ENCODE results near the gene HACL1. TPM values are rescaled to one million over a fixed set of nuclear protein-coding genes. Genes with fewer than 3 reads are reported as not detected.
A peak's percentile ranks its signal among the peaks of the same experiment; 100 is the strongest.

HACL1 gene
- polyA plus RNA-seq, 1 of the 3 experiments (the other 2 are of a cell fraction): 15.1 TPM

GRCh38 chr3:15581471-15582394 is 19.6 kb downstream of the HACL1 start:
- POLR2A ChIA-PET: no interaction called here
- DNase-seq: no peak

GRCh38 chr3:15579051-15579450 is 22.3 kb downstream of the HACL1 start:
- Histone ChIP-seq H3K4me3 (ENCODE audit: low read depth in 2 of 2, low read length in 1 of 2) (no peak overlapping the region), H3K4me1 (ENCODE audit: control insufficient read depth in 1 of 2, insufficient read depth in 2 of 2, low read depth in 1 of 2, low read length in 1 of 2) (peaks cover 2 to 11% of the 10 kb centered on the region in 2 experiments; a peak in 3 of 4 replicates), H3K4me2 (peak overlapping the region; percentile 16; the same call in 1 of the 2 replicates), H3K79me2 (ENCODE audit: insufficient read depth) (no peaks in the 10 kb centered on the region), H3K9me2 (no peaks in the 10 kb centered on the region), H4K20me1 (ENCODE audit: insufficient read depth) (no peaks in the 10 kb centered on the region), H3F3A (replicated peaks; ENCODE audit: insufficient read depth) (peaks cover 28% of the 10 kb centered on the region), H2AFZ (ENCODE audit: low read depth) (no peak overlapping the region), H3K27me3 (ENCODE audit: insufficient read depth) (no peaks in the 10 kb centered on the region), H3K9me3 (no peaks in the 10 kb centered on the region), H3K27ac (ENCODE audit: low read depth in 2 of 2, low read length in 1 of 2) (peak overlapping the region in 1 of 2 experiments; percentile 57; a peak in 2 of 4 replicates), H3K36me3 (replicated peaks in 1 of 2; ENCODE audit: control insufficient read depth in 1 of 2, insufficient read depth in 2 of 2, low read length in 1 of 2) (peaks cover 41 to 45% of the 10 kb centered on the region in 2 experiments), H3K9ac (no peak overlapping the region)
- no peak for DNase-seq
- TF ChIP-seq ELF1 (IDR thresholded peaks at IDR 0.05): no peak
- TF ChIP-seq MEF2A (IDR thresholded peaks at IDR 0.05; ENCODE audit: borderline replicate concordance, low read depth): no peak
- TF ChIP-seq TEAD4 (IDR thresholded peaks at IDR 0.05; ENCODE audit: borderline replicate concordance, insufficient read depth): no peak
- no peak for TF ChIP-seq FOXM1 (IDR thresholded peaks at IDR 0.05; ENCODE audit: low read depth)
- TF ChIP-seq, protein P1, sequence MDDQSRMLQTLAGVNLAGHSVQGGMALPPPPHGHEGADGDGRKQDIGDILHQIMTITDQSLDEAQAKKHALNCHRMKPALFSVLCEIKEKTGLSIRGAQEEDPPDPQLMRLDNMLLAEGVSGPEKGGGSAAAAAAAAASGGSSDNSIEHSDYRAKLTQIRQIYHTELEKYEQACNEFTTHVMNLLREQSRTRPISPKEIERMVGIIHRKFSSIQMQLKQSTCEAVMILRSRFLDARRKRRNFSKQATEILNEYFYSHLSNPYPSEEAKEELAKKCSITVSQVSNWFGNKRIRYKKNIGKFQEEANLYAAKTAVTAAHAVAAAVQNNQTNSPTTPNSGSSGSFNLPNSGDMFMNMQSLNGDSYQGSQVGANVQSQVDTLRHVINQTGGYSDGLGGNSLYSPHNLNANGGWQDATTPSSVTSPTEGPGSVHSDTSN (IDR thresholded peaks at IDR 0.05): peak; percentile 24; the same call in 1 of the 2 replicates
- TF ChIP-seq, protein P2, sequence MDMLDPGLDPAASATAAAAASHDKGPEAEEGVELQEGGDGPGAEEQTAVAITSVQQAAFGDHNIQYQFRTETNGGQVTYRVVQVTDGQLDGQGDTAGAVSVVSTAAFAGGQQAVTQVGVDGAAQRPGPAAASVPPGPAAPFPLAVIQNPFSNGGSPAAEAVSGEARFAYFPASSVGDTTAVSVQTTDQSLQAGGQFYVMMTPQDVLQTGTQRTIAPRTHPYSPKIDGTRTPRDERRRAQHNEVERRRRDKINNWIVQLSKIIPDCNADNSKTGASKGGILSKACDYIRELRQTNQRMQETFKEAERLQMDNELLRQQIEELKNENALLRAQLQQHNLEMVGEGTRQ (IDR thresholded peaks at IDR 0.05; ENCODE audit: borderline replicate concordance, low read depth, low read length): no peak
- peak; percentile 12; the same call in 1 of the 2 replicates for TF ChIP-seq NFIC (IDR thresholded peaks at IDR 0.05; ENCODE audit: borderline replicate concordance)
- no peak for TF ChIP-seq RCOR1 (IDR thresholded peaks at IDR 0.05; ENCODE audit: low read length)
- TF ChIP-seq CHD2 (IDR thresholded peaks at IDR 0.05; ENCODE audit: low read length, partially characterized antibody): no peak
- peak; percentile 31; the same call in 1 of the 2 replicates for TF ChIP-seq FOSL2 (IDR thresholded peaks at IDR 0.05; ENCODE audit: borderline replicate concordance, low read depth)
- peak; percentile 36; the same call in 1 of the 2 replicates for TF ChIP-seq JUND (IDR thresholded peaks at IDR 0.05)
- WGBS (ENCODE audit: low lambda C conversion rate): 26% methylated on average over 2 of the region's 2 CpGs
- POLR2A ChIA-PET: no interaction called here
- CTCF ChIA-PET: no interaction called here

More at GRCh38 chr3:15581471-15582394, 19.6 kb downstream of the HACL1 start:
- no peaks in the 10 kb centered on the region for H4K20me1 ChIP-seq (ENCODE audit: insufficient read depth)
- WGBS (ENCODE audit: low lambda C conversion rate): 96% methylated on average over 3 of the region's 3 CpGs
- H3K4me1 ChIP-seq (ENCODE audit: control insufficient read depth in 1 of 2, insufficient read depth in 2 of 2, low read depth in 1 of 2, low read length in 1 of 2): peaks cover 0 to 11% of the 10 kb centered on the region in 2 experiments; a peak in 2 of 4 replicates
- H3F3A ChIP-seq (replicated peaks; ENCODE audit: insufficient read depth): peaks cover 34% of the 10 kb centered on the region
- no peaks in the 10 kb centered on the region for H3K27me3 ChIP-seq (ENCODE audit: insufficient read depth)
- no peak overlapping the region for H3K9ac ChIP-seq
- no peak overlapping the region for H3K4me2 ChIP-seq
- H3K9me3 ChIP-seq: no peaks in the 10 kb centered on the region
- no peak overlapping the region for H2AFZ ChIP-seq (ENCODE audit: low read depth)
- CTCF ChIA-PET: interaction anchor here (0.9 kb wide), 1 partner anchor 25 kb away, joined by 3 read pairs; no protein-coding TSS in a partner anchor
- no peaks in the 10 kb centered on the region for H3K79me2 ChIP-seq (ENCODE audit: insufficient read depth)
- TF ChIP-seq FOSL2 (IDR thresholded peaks at IDR 0.05; ENCODE audit: borderline replicate concordance, low read depth) (no peak), FOXJ3 (CRISPR knock-in tag; IDR thresholded peaks at IDR 0.05) (no peak), YY1 (IDR thresholded peaks at IDR 0.05; ENCODE audit: low read depth) (no peak), EZH2phosphoT487 (IDR thresholded peaks at IDR 0.05; ENCODE audit: borderline replicate concordance, low read depth) (no peak), SMC3 (IDR thresholded peaks at IDR 0.05; ENCODE audit: low read depth, low read length) (no peak), MEF2A (IDR thresholded peaks at IDR 0.05; ENCODE audit: borderline replicate concordance, low read depth) (no peak), EP300 (IDR thresholded peaks at IDR 0.05; ENCODE audit: borderline replicate concordance in 1 of 2, low read depth in 1 of 2, low read length in 1 of 2) (no peak), NRF1 (IDR thresholded peaks at IDR 0.05; ENCODE audit: low read depth, low read length) (no peak), TEAD4 (IDR thresholded peaks at IDR 0.05; ENCODE audit: borderline replicate concordance, insufficient read depth) (no peak)
- TF ChIP-seq, protein P2 (IDR thresholded peaks at IDR 0.05; ENCODE audit: borderline replicate concordance, low read depth, low read length): no peak
- TF ChIP-seq, protein P3, sequence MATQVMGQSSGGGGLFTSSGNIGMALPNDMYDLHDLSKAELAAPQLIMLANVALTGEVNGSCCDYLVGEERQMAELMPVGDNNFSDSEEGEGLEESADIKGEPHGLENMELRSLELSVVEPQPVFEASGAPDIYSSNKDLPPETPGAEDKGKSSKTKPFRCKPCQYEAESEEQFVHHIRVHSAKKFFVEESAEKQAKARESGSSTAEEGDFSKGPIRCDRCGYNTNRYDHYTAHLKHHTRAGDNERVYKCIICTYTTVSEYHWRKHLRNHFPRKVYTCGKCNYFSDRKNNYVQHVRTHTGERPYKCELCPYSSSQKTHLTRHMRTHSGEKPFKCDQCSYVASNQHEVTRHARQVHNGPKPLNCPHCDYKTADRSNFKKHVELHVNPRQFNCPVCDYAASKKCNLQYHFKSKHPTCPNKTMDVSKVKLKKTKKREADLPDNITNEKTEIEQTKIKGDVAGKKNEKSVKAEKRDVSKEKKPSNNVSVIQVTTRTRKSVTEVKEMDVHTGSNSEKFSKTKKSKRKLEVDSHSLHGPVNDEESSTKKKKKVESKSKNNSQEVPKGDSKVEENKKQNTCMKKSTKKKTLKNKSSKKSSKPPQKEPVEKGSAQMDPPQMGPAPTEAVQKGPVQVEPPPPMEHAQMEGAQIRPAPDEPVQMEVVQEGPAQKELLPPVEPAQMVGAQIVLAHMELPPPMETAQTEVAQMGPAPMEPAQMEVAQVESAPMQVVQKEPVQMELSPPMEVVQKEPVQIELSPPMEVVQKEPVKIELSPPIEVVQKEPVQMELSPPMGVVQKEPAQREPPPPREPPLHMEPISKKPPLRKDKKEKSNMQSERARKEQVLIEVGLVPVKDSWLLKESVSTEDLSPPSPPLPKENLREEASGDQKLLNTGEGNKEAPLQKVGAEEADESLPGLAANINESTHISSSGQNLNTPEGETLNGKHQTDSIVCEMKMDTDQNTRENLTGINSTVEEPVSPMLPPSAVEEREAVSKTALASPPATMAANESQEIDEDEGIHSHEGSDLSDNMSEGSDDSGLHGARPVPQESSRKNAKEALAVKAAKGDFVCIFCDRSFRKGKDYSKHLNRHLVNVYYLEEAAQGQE (IDR thresholded peaks at IDR 0.05; ENCODE audit: low read depth, low read length): no peak
- no peak overlapping the region for H3K4me3 ChIP-seq (ENCODE audit: low read depth in 2 of 2, low read length in 1 of 2)
- peaks cover 53 to 54% of the 10 kb centered on the region in 2 experiments for H3K36me3 ChIP-seq (replicated peaks in 1 of 2; ENCODE audit: control insufficient read depth in 1 of 2, insufficient read depth in 2 of 2, low read length in 1 of 2)
- peak overlapping the region in 1 of 2 experiments; percentile 4; a peak in 1 of 4 replicates for H3K27ac ChIP-seq (ENCODE audit: low read depth in 2 of 2, low read length in 1 of 2)
- H3K9me2 ChIP-seq: no peaks in the 10 kb centered on the region
